ENCODE measurements around the gene SYAP1. TPM values are rescaled to one million over a fixed set of nuclear protein-coding genes. Genes with fewer than 3 reads are reported as not detected.

Gene SYAP1
- total and polyA plus RNA-seq, 2 of the 8 experiments (the other 6 are each of a cell fraction or from before 2014, with no cell fraction given) = 2.9 to 20.3 TPM

GRCh38 chrX:16745659-16746058 lies 26.2 kb downstream of the SYAP1 start (continued):
- TF ChIP-seq CHD7 (IDR thresholded peaks at IDR 0.05; ENCODE audit: insufficient replicate concordance, low read length) (no peak), SP4 (IDR thresholded peaks at IDR 0.05; ENCODE audit: low read length) (no peak), GABPA (IDR thresholded peaks at IDR 0.05; ENCODE audit: borderline replicate concordance, insufficient read depth, low read length) (no peak), CTBP2 (IDR thresholded peaks at IDR 0.05; ENCODE audit: borderline replicate concordance, insufficient read depth, insufficient read length, low read length) (no peak), SIRT6 (IDR thresholded peaks at IDR 0.05; ENCODE audit: low read length) (no peak), MAX (IDR thresholded peaks at IDR 0.05) (no peak), TAF1 (IDR thresholded peaks at IDR 0.05; ENCODE audit: low read depth, low read length) (no peak), EGR1 (IDR thresholded peaks at IDR 0.05; ENCODE audit: borderline replicate concordance, low read depth, low read length) (no peak), RFX5 (IDR thresholded peaks at IDR 0.05; ENCODE audit: borderline replicate concordance, low read depth, low read length) (no peak)
